ENCODE data around the gene KMT2B.

GRCh38 chr19:35786299-35787160 is 68.7 kb downstream of the KMT2B start:
- no peak for TF ChIP-seq EZH2 (IDR thresholded peaks at IDR 0.05; ENCODE audit: borderline replicate concordance, low read length)
- TF ChIP-seq CTCF (IDR thresholded peaks at IDR 0.05; ENCODE audit: low read length), result no peak

All from OCI-LY1 (cell line).